Measurements from ENCODE around the gene CENPP. TPM values are rescaled to one million over a fixed set of nuclear protein-coding genes. Genes with fewer than 3 reads are reported as not detected.

CENPP gene
- total and polyA plus RNA-seq, 4 donors, result 0.62 to 8.7 (median 1.3) TPM

DNA sequence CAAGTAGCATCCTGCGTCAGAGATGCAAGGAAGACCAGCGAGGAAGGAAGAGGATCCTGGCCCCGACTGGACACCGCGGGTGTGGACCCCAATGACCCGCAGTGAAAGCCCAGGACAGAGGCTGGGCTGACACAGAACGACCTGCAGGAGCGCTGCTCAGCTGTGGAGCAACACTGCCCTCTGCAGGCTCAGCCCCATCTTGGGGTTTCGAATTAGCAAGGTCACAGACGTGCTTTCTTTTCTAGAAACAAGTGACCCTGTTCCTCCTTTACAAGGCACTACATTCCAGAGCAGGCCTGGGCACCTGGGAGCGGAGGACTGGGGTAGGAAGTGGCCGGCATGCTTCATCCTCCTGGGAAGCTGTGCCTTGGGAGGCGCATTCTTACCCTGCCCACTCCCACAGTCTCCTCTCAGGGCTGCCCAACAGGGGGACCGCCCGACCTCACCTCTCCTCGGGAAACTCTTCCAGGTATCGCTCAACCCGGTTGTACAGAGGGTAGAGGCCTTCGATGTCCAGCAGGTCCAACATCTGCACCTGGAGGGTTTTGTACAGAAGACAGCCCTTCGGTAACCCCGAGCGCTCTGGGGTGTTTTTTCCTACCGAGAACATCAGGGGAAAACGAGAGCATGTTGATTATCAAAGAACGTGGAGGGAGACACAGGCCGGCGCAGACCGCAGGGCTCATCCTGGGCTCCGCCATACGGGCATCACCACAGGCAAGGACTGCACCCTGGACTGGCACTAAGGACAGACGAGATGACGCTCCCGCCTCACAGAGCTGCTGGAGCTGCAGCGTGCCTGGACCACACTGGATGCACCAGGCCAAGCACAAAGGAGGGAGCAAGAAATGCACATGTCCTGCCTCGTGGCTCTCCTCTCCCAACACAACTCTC is 309.2 kb downstream of the CENPP start:
- TF ChIP-seq SP1 (IDR thresholded peaks at IDR 0.05) (no peak), RXRA (IDR thresholded peaks at IDR 0.05) (peak; percentile 24 to 59), TAF1 (conservative IDR thresholded peaks at IDR 0.05) (no peak), RAD21 (IDR thresholded peaks at IDR 0.05) (peak; percentile 97 to 99), HNF4G (IDR thresholded peaks at IDR 0.05) (no peak), FOXA1 (IDR thresholded peaks at IDR 0.05) (no peak), GABPA (IDR thresholded peaks at IDR 0.05 in 1 of 2, conservative IDR thresholded peaks at IDR 0.05 in 1 of 2) (no peak), YY1 (IDR thresholded peaks at IDR 0.05) (no peak), NR2F2 (IDR thresholded peaks at IDR 0.05) (peak; percentile 40), JUND (IDR thresholded peaks at IDR 0.05) (no peak), EGR1 (IDR thresholded peaks at IDR 0.05; ENCODE audit: low read depth in 2 of 2) (no peak), HNF4A (conservative IDR thresholded peaks at IDR 0.05) (no peak)
- TF ChIP-seq, protein P1, sequence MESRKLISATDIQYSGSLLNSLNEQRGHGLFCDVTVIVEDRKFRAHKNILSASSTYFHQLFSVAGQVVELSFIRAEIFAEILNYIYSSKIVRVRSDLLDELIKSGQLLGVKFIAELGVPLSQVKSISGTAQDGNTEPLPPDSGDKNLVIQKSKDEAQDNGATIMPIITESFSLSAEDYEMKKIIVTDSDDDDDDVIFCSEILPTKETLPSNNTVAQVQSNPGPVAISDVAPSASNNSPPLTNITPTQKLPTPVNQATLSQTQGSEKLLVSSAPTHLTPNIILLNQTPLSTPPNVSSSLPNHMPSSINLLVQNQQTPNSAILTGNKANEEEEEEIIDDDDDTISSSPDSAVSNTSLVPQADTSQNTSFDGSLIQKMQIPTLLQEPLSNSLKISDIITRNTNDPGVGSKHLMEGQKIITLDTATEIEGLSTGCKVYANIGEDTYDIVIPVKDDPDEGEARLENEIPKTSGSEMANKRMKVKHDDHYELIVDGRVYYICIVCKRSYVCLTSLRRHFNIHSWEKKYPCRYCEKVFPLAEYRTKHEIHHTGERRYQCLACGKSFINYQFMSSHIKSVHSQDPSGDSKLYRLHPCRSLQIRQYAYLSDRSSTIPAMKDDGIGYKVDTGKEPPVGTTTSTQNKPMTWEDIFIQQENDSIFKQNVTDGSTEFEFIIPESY (IDR thresholded peaks at IDR 0.05), result no peak
- TF ChIP-seq, protein P2, sequence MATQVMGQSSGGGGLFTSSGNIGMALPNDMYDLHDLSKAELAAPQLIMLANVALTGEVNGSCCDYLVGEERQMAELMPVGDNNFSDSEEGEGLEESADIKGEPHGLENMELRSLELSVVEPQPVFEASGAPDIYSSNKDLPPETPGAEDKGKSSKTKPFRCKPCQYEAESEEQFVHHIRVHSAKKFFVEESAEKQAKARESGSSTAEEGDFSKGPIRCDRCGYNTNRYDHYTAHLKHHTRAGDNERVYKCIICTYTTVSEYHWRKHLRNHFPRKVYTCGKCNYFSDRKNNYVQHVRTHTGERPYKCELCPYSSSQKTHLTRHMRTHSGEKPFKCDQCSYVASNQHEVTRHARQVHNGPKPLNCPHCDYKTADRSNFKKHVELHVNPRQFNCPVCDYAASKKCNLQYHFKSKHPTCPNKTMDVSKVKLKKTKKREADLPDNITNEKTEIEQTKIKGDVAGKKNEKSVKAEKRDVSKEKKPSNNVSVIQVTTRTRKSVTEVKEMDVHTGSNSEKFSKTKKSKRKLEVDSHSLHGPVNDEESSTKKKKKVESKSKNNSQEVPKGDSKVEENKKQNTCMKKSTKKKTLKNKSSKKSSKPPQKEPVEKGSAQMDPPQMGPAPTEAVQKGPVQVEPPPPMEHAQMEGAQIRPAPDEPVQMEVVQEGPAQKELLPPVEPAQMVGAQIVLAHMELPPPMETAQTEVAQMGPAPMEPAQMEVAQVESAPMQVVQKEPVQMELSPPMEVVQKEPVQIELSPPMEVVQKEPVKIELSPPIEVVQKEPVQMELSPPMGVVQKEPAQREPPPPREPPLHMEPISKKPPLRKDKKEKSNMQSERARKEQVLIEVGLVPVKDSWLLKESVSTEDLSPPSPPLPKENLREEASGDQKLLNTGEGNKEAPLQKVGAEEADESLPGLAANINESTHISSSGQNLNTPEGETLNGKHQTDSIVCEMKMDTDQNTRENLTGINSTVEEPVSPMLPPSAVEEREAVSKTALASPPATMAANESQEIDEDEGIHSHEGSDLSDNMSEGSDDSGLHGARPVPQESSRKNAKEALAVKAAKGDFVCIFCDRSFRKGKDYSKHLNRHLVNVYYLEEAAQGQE (IDR thresholded peaks at IDR 0.05), result no peak
- TF ChIP-seq, protein P3, sequence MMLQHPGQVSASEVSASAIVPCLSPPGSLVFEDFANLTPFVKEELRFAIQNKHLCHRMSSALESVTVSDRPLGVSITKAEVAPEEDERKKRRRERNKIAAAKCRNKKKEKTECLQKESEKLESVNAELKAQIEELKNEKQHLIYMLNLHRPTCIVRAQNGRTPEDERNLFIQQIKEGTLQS (IDR thresholded peaks at IDR 0.05), result no peak
- TF ChIP-seq, protein P4, sequence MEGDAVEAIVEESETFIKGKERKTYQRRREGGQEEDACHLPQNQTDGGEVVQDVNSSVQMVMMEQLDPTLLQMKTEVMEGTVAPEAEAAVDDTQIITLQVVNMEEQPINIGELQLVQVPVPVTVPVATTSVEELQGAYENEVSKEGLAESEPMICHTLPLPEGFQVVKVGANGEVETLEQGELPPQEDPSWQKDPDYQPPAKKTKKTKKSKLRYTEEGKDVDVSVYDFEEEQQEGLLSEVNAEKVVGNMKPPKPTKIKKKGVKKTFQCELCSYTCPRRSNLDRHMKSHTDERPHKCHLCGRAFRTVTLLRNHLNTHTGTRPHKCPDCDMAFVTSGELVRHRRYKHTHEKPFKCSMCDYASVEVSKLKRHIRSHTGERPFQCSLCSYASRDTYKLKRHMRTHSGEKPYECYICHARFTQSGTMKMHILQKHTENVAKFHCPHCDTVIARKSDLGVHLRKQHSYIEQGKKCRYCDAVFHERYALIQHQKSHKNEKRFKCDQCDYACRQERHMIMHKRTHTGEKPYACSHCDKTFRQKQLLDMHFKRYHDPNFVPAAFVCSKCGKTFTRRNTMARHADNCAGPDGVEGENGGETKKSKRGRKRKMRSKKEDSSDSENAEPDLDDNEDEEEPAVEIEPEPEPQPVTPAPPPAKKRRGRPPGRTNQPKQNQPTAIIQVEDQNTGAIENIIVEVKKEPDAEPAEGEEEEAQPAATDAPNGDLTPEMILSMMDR (IDR thresholded peaks at IDR 0.05; ENCODE audit: low read depth, low read length, missing input control), result peak; percentile 94
- peak; percentile 80 for DNase-seq (ENCODE audit: low spot score)
- Histone ChIP-seq H3K4me3 (ENCODE audit: low read depth in 1 of 3, low read length in 3 of 3) (no peak overlapping the region), H3K27me3 (ENCODE audit: control insufficient read depth in 4 of 4, insufficient read depth in 4 of 4, low read length in 3 of 4) (no peaks in the 10 kb centered on the region), H3K36me3 (ENCODE audit: control insufficient read depth in 4 of 4, insufficient read depth in 3 of 4, low read depth in 1 of 4, low read length in 3 of 4) (peaks cover 18 to 49% (median 30%) of the 10 kb centered on the region in 4 donors), H3K27ac (ENCODE audit: low read depth in 1 of 2, low read length in 2 of 2) (no peak overlapping the region), H3K9ac (ENCODE audit: low read depth in 1 of 2, low read length in 2 of 2) (no peak overlapping the region), H3K4me1 (ENCODE audit: control insufficient read depth in 4 of 4, insufficient read depth in 4 of 4, low read length in 3 of 4) (peaks cover 0 to 6% (median 2%) of the 10 kb centered on the region in 4 donors), H3K9me3 (ENCODE audit: control insufficient read depth in 4 of 4, low read length in 3 of 4) (no peaks in the 10 kb centered on the region)
- WGBS, result 68% methylated on average over 35 of the region's 35 CpGs
